ENCODE measurements around the gene EBP. TPM values are rescaled to one million over a fixed set of nuclear protein-coding genes. Genes with fewer than 3 reads are reported as not detected.

EBP gene
- total RNA-seq, 1 donor from 2014 or later: 47.2 TPM

- ATAC-seq (ENCODE audit: poor library complexity): peak; percentile 56
- intact Hi-C loops (cut with DNase I): no loop called here
- no peak for DNase-seq
Measured at GRCh38 chrX:48558271-48558670, 36.7 kb downstream of the EBP start.

GRCh38 chrX:48559636-48560035, 38.0 kb downstream of the EBP start:
- intact Hi-C loops (cut with DNase I): no loop called here
- DNase-seq (no peak), ATAC-seq (ENCODE audit: poor library complexity) (no peak)

- DNase-seq: no peak
- ATAC-seq (ENCODE audit: poor library complexity): no peak
- intact Hi-C loops (cut with DNase I): no loop called here
Measured at GRCh38 chrX:48560056-48560455, 38.4 kb downstream of the EBP start.

GRCh38 chrX:48560681-48561080, 39.1 kb downstream of the EBP start:
- ATAC-seq (ENCODE audit: poor library complexity) (no peak), DNase-seq (no peak)
- intact Hi-C loops (cut with DNase I): no loop called here

GRCh38 chrX:48569958-48570357, 48.4 kb downstream of the EBP start:
- DNase-seq (no peak), ATAC-seq (ENCODE audit: poor library complexity) (no peak)
- intact Hi-C loops (cut with DNase I): no loop called here

- ATAC-seq (ENCODE audit: poor library complexity) (peak; percentile 3), DNase-seq (peak; percentile 50)
- intact Hi-C loops (cut with DNase I): no loop called here
Measured at GRCh38 chrX:48573690-48574269, 52.2 kb downstream of the EBP start.

GRCh38 chrX:48574270-48575266, 53.0 kb downstream of the EBP start, which contains the start of gene RBM3:
RBM3 (plus strand) TSS chrX:48574484; CDS start chrX:48575181, 697 bp downstream.
- ATAC-seq (ENCODE audit: poor library complexity) (peak; percentile 99), DNase-seq (peak; percentile 94)
- intact Hi-C loops (cut with DNase I): no loop called here

- no peak for ATAC-seq (ENCODE audit: poor library complexity)
- intact Hi-C loops (cut with DNase I): no loop called here
- DNase-seq: no peak
Measured at GRCh38 chrX:48575642-48576041, 54.0 kb downstream of the EBP start.

- ATAC-seq (ENCODE audit: poor library complexity): no peak
- intact Hi-C loops (cut with DNase I): no loop called here
- DNase-seq: no peak
Measured at GRCh38 chrX:48576108-48576507, 54.5 kb downstream of the EBP start.

Other genes with a start within 250 kb of the EBP start
- not detected for gene SSX3, start 165.1 kb upstream of the EBP start, total RNA-seq
- gene SSX4, start 138.3 kb upstream of the EBP start, total RNA-seq: not detected
- gene SSX4B, start 109.8 kb upstream of the EBP start, total RNA-seq: not detected
- 1.3 TPM for gene SLC38A5, start 51.5 kb upstream of the EBP start, total RNA-seq
- gene FTSJ1, start 45.6 kb upstream of the EBP start, total RNA-seq: 14.3 TPM
- 12.0 TPM for gene PORCN, start 12.8 kb upstream of the EBP start, total RNA-seq
- gene TBC1D25, start 17.9 kb downstream of the EBP start, total RNA-seq: 13.9 TPM
- 103 TPM for gene RBM3, start 52.7 kb downstream of the EBP start, total RNA-seq
- gene WDR13, start 75.7 kb downstream of the EBP start, total RNA-seq: 173 TPM
- gene WAS, start 162.0 kb downstream of the EBP start, total RNA-seq: 4.0 TPM
- gene SUV39H1, start 174.9 kb downstream of the EBP start, total RNA-seq: 2.3 TPM
- not detected for gene GLOD5, start 239.9 kb downstream of the EBP start, total RNA-seq